HT1080 (cell line): Measurements from ENCODE around the gene TMEM229B. TPM values are rescaled to one million over a fixed set of nuclear protein-coding genes. Genes with fewer than 3 reads are reported as not detected.
"Not testable (repeated sequence)": the region's sequence is repeated elsewhere in the genome, so short reads cannot be mapped to it uniquely, and the experiment has no call there.

Experiments used
- DNase-seq: peaks from one replicate; pipeline ENCODE4 v3.0.0-alpha.2; 2015; ENCODE audit warnings: low read depth
- total RNA-seq: library from RNA; depleted of rRNA; stranded (reverse); fragments of >200 nt; shearing (Covaris generic); gene quantifications from 2 replicates; pipeline ENCODE4 v1.2.3, GENCODE V29; 2014

TMEM229B gene
- total RNA-seq, 1 experiment from 2014 or later: 6.0 TPM

DNA sequence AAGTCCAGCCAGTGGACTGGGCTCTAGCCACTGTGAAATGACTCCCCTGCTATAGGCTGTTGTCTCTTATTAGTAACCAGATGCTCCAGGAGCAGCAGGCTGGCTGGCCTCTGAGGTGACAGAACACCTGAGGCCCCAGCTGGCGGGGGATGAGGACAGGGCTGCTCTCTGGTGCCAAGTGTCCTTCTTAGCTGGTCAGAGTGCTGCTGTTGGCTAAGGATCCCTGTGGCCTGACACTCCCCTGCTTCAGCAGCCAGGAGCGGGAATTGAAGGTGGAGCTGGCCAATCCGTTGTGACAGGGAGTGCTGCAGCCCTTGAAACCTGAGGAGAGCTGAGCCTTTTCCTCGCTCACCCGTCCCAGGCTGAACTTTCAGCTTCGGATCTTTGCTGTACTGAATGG is 30.7 kb downstream of the TMEM229B start:
- no peak for DNase-seq

GRCh38 chr14:67456732-67457131 is 31.8 kb downstream of the TMEM229B start:
- no peak for DNase-seq

DNA sequence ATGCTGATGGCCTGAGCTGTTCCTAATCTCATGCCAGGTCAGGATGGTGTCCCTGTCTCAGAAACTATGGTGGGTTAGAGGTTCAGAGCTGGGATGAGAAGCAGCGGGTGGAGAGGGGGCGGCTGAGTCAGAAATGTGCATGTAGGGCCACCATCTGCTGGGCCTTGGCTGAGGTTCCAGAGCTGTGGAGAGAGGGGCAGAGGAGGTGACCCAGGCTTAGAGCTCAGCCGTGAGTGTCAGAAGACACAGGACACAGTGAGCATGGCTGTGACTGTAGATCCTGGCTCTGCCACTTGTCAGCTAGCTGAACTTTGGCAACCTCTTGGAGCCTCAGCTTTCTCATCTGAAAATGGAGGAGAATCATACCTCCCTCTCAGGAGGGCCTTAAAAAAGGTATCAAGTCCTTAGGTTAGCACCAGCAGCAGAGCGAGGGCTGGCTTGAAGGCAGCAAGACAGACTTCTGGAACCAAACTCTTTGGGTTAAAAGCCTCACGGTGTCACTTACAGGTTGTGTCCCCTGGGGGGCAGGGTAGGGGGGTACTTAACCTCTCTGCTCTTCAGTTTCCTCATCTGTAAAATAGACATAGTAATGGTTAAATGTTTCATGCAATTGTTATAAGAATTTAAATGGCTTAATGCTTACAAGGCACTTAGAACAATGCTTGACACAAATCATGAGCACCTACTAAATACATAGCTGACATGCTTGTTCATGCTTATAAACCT is 34.8 kb downstream of the TMEM229B start:
- DNase-seq: no peak

DNA sequence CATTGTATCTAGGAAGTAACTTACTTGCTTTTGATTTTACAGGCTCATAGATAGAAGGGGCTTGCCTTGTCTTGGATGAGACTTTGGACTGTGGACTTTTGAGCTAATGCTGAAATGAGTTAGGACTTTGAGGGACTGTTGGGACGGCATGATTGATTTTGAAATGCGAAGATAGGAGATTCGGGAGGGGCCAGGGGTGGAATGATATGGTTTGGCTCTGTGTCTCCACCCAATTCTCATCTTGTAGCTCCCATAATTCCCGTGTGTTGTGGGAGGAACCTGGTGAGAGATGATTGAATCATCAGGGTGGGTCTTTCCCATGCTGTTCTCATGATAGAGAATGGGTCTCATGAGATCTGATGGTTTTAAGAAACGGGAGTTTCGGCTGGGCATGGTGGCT is 36.9 kb downstream of the TMEM229B start:
- DNase-seq: not testable (repeated sequence)

DNA sequence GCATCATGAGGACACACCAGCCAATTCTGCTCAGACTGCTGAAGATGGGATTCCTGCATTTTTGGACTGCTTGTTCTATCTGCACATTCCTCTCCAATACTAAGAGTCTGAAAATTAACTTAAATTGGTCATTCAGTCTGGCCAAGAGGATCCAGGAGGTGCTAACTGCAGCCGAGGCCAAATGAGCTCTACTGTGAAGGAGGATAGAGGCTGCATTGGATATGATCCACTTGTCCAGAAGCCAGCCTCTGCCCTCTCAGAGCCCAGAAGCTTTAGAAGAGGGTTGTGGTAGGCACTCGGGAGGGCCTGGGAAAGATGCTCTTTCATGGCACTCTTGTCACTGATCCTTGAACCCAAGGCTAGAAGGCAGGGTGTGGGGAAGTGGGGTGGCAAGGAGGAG is 39.4 kb downstream of the TMEM229B start:
- DNase-seq: no peak

DNA sequence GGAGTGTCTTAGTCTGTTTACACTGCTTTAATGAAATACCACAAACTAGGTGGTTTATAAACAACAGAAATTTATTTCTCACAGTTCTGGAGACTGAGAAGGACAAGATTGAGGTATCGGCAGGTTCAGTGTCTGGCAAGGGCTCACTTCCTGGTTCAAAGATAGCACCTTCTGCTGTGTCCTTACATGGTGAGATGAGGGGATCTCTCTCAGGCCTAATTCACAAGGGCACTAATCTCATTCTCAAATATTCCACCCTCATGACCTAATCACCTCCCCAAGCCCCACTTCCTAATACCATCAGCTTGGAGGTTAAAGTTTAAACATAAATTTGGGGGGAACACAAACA is 41.5 kb downstream of the TMEM229B start:
- DNase-seq: no peak

GRCh38 chr14:67446371-67447032 is 42.0 kb downstream of the TMEM229B start:
- no peak for DNase-seq

- peak; percentile 68 for DNase-seq
Observed at GRCh38 chr14:67444395-67444794, 44.1 kb downstream of the TMEM229B start.

DNA sequence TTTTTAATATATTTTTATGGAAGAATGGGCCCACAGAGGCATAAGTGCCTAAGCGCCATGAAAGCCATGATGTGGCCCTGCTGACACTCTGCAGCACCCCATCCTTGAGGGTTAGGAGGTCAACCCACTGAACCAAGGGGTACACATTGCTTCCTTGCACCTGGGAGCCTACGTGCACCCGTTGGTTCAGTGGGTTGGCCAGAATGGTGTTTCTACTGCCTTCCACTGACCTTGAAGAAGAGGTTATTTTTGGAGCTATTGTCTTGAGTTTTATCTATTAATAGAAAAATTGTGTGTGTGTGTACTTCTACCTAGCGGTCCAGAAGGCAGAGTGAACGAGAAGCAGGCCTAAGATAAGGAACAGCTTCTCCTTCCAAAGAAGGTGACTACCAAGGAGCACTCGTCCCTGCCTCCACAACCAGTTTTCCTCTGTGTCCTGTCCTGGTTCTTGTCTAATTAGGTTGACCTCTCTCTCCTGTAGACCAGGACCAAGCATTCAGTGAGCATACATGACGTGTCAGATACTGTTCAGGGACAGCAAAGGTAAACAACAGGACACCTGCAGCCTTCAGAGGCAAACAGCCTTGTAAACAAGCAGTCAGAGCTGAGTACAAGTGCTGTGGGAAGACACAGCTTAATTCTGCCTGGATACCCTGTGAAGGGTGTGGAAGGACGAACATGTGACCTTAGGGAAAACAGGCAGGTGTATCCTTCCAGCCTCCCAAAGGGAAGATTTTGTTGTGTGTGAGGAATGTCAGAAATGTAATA is 46.2 kb downstream of the TMEM229B start:
- no peak for DNase-seq

DNA sequence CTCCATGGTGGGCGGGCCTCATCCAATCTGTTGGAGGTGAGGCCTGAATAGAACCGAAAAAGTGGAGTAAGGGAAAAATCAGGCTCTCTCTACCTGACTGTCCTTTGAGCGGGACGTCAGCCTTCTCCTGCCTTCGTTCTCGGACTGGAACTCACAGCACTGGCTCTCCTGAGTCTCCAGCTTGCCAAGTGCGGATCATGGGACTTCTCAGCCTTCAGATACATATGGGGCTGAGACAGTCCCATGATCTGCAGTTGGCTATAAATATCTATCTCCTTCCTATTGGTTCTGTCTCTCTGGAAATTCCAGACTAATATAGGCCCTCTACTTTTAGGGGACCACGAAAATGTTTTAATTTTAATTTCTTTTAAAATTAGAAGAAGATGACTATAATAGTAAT is 46.8 kb downstream of the TMEM229B start:
- DNase-seq: no peak

GRCh38 chr14:67441256-67441655 is 47.3 kb downstream of the TMEM229B start:
- no peak for DNase-seq

GRCh38 chr14:67440513-67440912 is 48.0 kb downstream of the TMEM229B start:
- no peak for DNase-seq

GRCh38 chr14:67438969-67439368 is 49.6 kb downstream of the TMEM229B start:
- DNase-seq: no peak

GRCh38 chr14:67436006-67436866 is 52.3 kb downstream of the TMEM229B start:
- DNase-seq: no peak

DNA sequence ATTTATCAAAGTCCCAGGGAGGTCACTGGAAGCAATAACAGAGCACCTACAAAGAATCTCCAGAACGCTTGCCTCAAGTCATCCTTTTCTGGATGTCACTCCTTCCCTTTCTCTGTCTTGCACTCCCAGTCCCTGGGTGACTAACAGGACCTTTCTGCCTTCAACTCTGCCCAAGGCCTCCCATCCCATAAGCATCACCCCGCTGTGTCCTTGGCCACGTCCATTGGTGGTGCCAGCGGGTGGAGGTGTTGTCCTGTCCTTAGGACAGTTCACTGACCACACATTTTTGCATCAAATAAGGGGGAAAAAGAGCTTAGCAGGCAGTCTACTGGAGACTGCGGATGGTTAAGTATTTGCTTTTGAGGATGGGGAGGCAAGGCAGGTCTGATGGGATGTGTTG is 52.9 kb downstream of the TMEM229B start:
- no peak for DNase-seq

DNA sequence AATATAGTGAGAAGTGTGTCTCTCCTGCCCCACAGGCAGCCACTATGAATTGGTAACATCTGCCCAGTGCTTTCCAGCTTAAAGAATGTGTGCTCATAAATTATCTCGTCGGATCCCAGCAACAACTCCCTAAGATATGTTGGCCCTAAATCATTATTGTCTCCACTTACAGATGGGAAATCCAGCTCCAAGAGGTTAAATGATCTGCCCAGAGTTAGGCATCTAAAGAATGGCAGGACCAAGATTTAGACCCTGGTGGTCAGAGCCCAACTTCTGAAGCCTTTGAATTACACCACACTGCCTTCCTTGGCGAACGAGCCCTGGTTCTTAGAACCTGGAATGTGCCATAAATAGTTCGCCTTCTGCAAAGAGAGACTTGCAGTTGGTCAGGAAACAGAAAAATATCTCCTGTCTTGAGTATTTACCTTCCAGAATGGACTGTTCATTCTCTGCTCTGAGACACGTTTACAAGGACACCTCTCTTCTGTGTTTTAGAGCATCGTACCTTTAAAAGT is 56.4 kb downstream of the TMEM229B start:
- no peak for DNase-seq

GRCh38 chr14:67429510-67430205 is 58.9 kb downstream of the TMEM229B start:
- no peak for DNase-seq

DNA sequence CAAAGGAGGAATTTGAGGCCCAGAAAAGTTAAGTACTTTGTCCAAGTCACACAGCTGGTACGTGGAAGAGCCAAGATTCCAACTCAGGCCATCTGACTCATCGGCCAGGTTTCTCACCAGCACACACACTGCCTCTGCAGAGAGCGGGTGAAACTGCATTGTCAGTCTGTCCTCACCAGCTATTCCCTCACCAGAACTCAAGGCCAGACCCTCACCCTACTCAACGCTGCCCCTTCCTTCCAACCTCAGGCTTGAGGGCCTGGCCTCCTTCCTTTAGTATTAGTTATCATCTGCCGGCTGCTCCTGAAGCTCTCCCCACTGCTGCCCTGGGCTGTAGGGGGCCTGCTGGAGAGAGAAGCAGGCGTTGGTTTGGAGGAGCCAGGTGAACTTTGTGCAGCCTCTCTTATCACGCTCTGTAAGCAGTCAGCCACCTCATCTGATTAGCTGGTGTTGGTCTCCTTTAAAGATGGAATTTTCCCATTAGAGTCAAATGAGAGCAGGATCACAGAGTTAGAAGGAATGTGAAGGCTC is 60.0 kb downstream of the TMEM229B start:
- DNase-seq: peak; percentile 69

- peak; percentile 69 for DNase-seq
Observed at GRCh38 chr14:67426983-67427606, 61.4 kb downstream of the TMEM229B start.

DNA sequence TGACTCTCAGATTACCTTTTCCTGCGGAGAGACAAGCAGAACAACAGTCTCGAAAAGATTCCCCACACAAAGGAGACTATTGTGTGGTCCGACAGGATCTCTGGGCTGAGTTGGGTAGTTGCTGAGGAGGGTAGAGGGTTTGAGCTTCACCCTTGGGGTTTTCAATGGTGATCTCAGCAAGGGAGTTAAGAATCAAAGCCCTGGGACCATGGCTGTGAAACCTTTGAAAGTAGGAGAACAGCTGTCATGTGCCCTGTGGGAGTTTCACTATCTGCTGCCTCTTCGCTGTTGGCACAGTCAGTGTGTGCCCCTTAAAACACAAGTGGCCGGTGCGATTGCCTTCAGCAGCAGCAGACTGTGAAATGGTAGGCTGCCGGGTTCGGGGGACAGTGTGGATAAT is 62.4 kb downstream of the TMEM229B start:
- no peak for DNase-seq
